NCI-H526 treated with DMSO at 0.1 percent for 48 hours (cell line): ENCODE measurements around the gene ACSM6.
"Not testable (repeated sequence)": the region's sequence is repeated elsewhere in the genome, so short reads cannot be mapped to it uniquely, and the experiment has no call there.

ENCODE experiments used
- DNase-seq: peaks from one replicate; lab custom pipeline; 2025; lab: John Stamatoyannopoulos, UW

Gene ACSM6

DNA sequence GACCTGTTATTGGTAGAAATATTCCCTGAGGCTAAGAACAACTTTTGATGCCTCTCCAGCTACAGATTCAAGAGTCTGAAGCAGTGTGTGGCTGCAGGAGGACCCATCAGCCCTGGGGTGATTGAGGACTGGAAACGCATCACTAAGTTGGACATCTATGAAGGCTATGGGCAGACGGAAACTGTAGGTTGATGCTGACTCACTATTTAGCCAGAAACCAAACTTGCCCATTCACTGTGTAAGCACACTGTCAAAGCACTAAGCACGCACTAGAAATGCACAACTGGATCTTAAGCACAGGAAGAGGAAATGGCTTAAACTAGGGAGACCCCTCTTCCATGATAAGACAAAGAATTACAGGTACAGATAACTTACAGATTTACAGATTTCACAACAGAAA is 20.8 kb downstream of the ACSM6 start:
- no peak for DNase-seq

DNA sequence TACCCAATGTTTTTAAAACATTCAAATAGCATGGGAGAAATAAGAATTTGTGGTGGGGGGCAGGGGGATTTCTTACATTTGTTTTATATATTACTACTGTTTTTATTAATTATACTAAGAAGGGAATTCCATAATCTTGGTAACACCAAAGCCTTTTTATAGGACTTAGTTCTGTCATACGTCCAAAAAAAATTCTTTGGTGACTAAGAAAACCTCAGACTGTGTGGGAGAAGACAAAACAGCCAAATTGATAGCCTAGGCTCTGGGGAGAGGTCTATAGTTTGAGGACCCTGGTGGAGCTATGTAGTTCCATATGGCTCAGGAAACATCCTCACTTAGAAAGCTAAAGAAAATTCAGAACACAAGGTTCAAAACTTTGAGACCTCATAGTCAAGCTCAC is 23.4 kb downstream of the ACSM6 start:
- DNase-seq, result no peak

DNA sequence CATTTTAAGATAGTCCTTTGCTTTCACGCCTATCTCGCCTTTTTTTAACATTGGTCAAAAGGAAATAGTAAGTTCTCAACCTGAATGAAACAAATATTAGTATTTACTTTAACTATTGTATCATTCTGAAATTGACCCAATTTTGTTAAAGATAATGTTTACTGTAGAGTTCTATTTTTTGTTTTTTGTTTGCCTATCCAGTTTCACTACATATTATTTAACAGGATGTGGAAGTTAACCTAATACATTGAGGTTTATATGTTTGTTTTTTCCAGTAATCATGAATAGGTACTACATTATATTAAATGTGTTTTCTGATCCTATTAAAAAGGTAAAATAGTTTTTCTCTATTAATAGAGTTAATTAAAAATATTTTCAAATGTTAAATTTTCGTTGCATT is 26.5 kb downstream of the ACSM6 start:
- DNase-seq, result no peak

DNA sequence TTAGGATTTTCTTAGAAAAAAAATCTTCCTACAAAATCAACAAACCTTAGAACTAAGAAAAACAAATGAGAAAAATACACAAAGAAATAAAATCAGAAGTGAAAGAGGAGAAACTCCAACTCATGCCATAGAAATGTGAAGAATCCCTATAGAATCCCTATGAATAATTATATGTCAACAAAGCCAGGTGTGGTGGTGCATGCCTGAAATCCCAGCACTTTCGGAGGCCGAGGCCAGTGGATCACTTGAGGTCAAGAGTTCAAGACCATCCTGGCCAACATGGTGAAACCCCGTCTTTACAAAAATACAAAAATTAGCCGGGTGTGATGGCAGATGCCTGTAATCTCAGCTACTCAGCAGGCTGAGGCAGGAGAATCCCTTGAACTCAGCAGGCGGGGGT is 27.1 kb downstream of the ACSM6 start:
- DNase-seq, result no peak

DNA sequence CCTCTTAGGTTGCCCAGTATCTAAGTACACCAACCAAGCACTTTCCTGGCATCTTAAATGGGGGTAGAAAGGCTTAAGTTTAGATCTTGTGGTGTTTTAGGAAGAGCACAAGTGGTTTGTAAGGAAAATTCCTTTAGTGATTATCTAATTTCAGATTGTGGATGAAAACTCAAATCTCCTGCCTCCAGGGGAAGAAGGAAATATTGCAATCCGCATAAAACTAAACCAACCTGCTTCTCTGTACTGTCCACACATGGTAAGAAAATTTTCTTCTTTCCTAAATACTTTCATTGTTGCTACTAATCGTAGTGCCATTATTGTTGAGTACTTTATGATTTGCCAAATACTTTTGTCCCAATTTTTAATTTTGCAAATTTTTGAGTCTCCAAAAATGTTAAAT is 31.1 kb downstream of the ACSM6 start:
- DNase-seq, result no peak

DNA sequence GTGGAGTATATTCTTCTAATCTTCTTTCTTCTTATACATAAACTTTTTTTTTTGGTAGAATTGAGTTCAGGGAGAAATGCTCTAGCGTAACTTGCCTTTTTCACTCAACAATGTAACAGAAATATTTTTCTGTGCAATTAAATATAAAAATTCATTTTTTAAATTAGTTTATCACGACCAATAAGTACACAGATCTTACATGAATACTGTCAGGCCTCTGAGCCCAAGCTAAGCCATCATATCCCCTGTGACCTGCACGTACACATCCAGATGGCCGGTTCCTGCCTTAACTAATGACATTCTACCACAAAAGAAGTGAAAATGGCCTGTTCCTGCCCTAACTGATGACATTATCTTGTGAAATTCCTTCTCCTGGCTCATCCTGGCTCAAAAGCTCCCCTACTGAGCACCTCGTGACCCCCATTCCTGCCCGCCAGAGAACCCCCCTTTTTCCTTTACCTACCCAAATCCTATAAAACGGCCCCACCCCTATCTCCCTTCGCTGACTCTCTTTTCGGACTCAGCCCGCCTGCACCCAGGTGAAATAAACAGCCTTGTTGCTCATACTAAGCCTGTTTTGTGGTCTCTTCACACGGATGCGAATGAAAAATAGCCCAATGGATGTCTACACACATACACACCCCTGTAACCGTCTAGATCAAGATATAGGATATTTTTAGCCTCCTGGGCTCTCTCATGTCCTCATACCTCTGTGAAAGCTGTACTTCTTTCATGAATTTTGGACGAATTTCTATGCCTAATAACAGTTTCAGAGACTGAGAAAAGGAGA is 35.1 kb downstream of the ACSM6 start:
- DNase-seq, result not testable (repeated sequence)

DNA sequence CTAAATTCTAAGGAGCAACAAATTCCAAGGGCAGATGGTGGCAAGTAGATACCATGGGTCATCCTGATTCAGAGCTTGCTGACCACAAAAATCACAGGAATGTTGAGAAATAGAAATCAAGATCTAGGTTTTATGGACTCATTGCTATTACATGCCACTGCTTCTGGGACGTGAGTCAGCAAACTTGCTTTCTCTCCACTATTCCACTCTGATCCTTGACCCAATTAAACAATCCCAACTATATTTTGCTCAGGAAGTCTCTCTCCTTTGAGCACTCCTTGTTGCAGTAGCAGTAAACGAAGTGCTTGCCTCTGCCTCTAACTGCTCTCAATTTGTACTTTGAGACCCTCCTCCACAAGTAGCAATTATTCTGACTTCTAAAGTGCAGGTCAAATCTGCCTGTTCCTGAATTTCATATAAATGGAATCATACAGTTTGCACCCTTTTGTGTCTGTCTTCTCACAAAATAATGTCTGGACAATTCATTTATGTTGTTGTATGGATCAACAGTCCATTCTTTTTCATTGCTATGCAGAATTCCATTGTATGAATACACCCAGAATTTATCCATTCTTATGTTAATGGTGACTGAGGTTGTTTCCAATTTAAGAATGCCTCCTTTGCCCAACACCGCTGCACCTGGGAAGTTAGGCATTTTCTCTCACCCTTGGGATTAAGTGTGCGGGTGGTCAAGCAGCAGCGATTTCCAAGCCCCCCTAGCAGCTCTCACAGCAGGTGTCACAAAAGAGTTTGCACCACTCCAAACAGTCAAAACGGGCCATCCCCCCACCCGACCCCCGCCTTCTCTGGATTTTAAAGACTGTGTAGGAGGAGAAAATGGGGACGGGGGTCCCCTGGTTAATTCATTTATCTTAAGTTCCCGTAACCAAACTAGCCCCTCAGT is 35.9 kb downstream of the ACSM6 start:
- no peak for DNase-seq

DNA sequence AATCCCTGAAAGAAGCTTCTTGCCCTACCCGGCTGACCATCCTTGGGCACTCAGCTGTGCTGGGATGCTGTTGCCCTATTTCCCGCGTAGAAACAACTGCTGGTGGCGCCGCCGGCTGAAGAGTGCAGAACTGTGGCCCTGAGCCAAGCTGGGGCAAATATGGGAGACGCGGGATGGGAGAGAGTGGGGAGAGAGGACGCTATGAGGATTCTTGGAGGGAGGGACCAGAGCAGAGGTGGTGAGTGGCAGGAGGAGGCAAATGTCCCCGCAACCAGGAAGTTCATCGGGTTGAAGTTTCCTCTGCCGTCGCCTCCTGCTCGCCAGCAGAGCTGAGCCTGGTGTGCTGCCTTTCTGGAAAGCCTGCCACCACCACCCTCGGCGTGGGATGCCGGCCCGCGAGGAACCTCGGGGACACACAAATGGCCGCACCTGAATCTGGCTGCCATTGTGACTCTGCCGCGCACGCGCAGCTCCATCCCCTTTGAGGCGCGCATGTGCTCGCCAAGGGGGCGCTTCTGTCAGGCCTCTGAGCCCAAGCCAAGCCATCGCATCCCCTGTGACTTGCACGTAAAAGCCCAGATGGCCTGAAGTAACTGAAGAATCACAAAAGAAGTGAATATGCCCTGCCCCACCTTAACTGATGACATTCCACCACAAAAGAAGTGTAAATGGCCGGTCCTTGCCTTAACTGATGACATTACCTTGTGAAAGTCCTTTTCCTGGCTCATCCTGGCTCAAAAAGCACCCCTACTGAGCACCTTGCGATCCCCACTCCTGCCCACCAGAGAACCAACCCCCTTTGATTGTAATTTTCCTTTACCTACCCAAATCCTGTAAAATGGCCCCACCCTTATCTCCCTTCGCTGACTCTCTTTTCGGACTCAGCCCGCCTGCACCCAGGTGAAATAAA is 36.9 kb downstream of the ACSM6 start:
- not testable (repeated sequence) for DNase-seq

DNA sequence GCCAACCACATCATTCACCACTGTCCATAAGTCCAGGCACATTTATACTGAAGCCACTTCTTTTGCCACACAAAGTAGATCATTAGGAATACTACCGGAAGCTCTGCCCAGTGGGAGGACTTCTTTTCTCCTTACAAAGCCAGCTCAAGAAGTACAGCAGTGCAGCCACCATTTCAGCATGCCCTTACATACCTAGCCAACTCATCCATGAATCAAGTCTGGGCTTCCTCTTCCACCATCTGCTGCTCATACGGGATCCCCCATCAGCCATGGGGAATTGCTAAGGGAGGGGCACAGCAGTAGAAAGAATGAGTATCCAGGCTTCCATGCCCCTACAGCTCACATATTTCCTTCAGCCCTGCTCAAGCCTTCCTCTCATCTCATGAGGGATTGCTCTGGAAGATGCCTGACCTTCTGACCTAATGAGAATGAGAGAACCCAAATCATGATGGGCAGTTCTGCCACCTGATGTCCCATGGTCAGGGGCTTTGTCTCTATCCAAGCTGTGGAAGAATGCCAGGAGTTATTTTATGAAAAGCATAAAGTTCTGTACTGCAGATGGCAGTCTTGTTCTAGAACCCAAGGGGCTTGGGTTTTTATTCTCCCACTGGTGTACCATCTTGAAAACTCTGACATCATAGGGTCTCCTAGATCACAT is 39.5 kb downstream of the ACSM6 start:
- no peak for DNase-seq

DNA sequence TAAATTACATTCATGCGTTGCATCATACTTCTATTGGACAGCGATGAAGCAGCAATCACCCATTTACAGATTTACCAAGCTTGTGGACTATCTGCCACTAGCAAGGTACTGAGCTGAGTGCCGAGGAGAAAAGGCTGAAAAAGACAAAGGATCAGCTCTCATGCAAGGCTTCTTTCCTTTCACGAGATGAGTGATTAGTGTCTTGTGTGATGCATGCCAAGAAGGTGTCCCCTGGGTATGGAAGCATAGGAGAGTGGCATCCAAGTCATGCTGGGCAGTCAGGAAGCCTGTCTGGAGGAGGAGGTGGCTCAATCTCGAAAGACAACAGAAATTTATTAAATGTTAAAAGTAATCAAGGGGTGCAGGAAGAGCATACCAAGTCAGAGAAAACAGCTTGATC is 40.9 kb downstream of the ACSM6 start:
- no peak for DNase-seq

DNA sequence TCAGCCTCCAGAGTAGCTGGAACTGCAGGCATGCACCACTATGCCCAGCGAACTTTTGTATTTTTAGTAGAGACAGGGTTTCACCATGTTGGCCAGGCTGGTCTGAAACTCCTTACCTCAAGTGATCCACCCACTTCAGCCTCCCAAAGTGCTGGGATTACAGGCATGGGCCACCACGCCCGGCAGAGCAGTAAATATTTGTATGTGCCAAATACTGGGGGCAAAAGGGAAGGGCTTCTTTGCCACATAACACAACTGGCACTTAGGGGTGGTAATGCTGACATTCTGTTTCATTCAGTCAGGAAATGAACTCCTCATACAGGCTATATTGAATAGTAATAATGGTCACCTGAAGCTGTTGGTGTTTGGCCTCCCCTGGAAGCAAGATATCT is 41.6 kb downstream of the ACSM6 start:
- DNase-seq, result no peak

DNA sequence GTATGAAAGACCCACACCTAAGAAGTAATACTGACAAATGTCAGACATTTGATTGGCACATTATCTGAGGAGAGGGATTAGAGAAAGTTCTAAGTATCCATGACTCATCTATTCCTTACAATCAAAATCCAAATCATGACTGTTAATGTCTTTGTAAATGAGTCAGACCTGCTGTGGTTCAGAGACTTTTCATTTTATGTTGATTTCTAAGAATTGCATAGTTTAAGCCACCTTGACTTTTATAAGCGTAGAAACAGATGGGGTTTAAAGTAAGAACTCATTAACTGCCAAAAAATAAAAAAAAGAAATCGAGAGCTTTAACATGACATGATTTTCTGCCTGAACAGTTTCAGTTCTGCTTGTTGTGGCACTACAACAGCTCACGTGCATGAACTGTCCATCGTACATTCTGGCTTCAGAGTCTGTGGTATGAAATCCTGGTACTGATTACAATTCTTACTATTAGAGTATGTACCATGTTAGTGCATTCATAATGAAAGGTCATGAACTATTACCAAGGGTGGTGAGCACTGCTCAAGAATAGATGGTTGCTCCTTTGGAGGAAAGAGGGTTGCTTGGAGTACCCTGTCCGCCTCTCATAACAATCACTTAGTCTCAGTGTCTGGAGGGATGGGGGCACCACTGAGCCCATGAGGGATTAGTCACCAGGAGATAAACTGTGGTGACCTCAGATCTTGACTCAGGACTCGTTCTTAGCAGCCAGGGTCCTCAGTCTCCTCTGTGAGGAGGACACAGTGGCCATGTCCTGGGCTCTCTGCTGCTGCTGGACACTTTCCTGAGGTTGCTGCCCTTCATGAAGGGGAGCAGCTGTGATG is 42.2 kb downstream of the ACSM6 start:
- DNase-seq, result no peak

DNA sequence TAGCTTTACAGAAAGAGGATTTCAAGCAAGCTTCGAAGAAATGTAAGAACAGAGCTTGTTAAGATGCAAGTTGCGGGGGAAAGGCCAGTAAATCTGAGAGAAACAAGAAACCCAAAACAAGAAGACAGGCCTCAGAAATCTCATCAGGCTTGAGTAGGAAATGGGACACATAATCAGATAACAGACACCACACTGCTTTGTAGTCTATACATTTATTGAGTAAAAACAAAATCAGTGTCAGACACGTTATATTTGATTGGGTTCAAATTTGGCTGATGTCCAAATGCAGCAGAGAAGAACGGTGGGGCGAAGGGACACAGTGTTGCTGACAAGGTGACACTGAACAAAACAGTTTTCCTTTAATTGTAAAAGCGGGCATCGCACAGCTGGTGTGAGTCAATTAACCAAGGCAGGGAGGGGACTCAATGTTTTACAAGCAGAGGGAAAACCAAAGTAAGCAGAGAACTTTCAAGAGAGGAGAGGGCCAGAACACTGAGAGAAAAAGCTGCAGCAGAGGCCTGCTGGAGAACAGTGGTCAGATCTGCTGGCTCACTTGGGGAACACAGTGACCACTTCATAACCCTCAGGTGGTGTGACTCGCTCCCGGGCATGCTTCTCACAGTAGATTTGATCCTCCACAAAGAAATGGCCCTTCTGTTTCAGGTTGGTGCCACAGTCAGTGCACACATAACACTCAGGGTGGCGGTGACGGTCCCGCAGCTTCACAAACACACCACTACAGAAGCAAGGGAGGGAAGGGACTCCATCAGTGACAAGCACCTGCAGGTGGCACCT is 43.5 kb downstream of the ACSM6 start:
- no peak for DNase-seq

DNA sequence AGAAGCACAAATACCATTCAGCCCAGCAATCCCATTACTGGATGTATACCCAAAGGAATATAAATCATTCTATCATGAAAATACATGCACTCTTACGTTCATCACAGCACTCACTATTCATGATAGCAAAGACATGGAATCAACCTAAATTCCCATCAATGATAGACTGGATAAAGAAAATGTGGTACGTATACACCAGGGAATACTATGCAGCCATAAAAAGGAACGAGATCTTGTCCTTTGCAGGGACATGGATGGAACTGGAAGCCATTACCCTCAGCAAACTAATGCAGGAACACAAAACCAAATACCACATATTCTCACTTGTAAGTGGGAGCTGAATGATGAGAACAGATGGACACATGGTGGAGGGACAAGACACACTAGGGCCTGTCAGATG is 46.1 kb downstream of the ACSM6 start:
- not testable (repeated sequence) for DNase-seq

DNA sequence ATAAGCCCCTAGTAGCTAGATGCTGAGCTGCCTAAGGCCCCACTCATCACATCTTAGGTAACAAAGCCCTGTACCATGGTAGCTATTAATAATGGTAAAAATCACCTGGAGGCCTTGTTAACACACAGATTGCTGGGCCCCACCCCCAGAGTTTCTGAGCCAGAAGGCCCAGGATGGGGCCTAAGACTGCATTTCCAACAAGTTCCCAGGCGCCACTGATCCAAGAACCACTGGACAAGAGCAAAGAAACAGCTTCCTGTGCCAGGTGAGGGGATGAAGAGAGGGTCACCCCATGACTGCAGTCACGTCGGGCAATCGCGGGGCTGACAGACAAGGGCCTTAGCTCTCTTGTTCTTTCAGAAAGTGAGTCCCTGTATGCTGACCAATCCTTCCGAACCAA is 46.8 kb downstream of the ACSM6 start:
- no peak for DNase-seq

DNA sequence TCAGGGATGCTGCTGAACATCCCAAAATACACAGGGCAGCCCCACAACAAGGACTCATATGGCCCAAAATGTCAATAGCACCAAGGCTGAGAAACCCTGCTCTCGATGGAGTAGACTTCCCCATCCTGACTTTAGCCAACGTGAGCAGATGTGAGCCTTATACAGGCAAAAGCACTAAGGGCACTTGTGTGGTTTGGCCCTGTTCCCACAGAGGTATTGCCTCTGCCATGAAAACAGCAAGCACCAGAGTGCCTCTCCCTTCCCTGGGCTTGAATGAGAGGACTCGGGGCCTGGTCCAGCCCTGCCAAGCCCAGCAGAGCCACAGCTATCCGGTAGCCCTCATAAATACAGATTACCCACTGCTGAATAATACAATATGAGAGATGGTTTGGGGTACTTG is 47.5 kb downstream of the ACSM6 start:
- DNase-seq, result no peak

DNA sequence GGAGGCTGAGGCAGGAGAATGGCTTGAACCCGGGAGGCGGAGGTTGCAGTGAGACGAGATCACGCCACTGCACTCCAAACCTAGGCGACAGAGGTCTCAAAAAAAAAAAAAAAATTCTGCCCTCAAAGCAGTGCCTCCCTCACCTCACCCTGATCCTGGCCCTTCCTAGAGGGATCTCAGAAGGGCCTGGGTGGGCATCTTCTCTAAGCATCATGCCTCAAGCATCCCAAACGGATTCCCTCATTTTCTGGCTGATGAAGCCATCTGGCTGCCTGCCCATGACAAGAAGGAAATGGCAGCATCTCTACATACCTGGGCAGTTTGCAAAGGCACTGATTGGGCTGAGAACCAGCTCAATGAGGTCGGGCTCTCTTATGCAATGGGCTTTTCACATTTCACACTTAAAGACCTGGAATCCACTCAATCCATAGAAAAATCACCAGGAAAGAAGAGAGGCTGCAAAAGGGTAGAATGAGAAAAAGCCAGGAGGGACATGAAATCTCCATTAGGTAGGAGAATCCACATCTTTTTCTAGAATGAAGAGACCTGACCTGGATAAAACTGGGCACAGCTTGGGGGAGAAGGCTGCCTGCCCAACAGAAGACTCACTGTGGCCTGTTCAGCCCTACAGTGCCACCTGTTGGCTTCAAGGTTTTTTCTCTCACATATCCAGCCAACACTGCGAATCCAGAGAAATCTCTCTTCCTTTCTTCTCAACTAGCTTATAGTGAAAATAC is 48.7 kb downstream of the ACSM6 start:
- DNase-seq, result no peak

DNA sequence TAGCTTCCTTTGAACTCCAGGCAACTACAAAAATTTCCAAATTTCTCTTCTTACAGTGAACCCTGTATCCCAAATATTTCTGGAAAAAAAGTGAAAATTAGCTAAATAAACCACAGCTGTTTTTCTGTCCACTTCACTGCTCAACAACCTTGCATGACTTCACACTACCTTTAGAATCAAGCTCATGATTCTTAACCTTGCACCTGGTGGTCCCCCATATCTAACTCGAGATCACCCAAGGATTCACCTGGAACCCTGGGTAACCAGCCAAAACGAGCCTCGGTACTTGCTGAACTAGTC is 49.2 kb downstream of the ACSM6 start:
- DNase-seq, result no peak

DNA sequence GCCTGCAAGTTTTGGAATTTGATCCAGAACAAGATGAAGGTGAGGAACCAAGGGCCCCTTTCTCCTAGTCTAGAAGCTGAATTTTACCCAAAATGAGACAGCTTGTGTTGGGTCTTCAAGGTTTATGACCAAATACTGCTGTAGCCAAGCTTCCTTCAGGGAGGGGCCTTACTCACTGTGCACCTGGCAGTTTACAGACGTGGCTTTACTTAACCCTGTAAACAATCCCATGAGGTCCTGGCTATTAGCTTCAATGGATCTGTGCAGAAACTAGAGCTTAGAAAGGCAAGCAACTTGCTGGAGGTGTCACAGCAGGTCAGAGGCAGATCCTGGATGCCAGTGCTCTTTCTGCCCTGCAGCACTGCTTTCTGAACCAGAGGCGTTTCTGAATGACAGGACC is 50.1 kb downstream of the ACSM6 start:
- no peak for DNase-seq
